Activated CD4-positive, alpha-beta memory T cell treated with anti-CD3 and anti-CD28 coated beads for 36 hours (primary cell): ENCODE results near the gene LCN12. TPM values are rescaled to one million over a fixed set of nuclear protein-coding genes. Genes with fewer than 3 reads are reported as not detected.
A peak's percentile ranks its signal among the peaks of the same experiment; 100 is the strongest.

Experiments
- CTCF ChIA-PET: fragments of 350-600 bp; sonication (Branson Sonifier 250); formaldehyde crosslinking; loops from one replicate; lab custom pipeline; 2021; ENCODE audit warnings: antibody characterized with exemption, inconsistent platforms; lab: Charles Lee
- POLR2A ChIA-PET: fragments of 350-600 bp; sonication (Branson Sonifier 250); formaldehyde crosslinking; loops from one replicate; lab custom pipeline; 2021; ENCODE audit warnings: antibody characterized with exemption; lab: Charles Lee
- DNase-seq: peaks from one replicate; pipeline ENCODE4 v3.0.0-alpha.2; 2020
- H3K27ac Mint-ChIP-seq: one replicate; pipeline ENCODE4 v1.8.0; 2021; ENCODE audit warnings: mixed read lengths
- H3K27me3 Mint-ChIP-seq: one replicate; pipeline ENCODE4 v1.8.0; 2021; ENCODE audit warnings: mixed read lengths
- H3K36me3 Mint-ChIP-seq: one replicate; pipeline ENCODE4 v1.8.0; 2021; ENCODE audit warnings: mixed read lengths
- H3K4me1 Mint-ChIP-seq: one replicate; pipeline ENCODE4 v1.8.0; 2021; ENCODE audit warnings: low read depth, mixed read lengths
- H3K4me3 Mint-ChIP-seq: one replicate; pipeline ENCODE4 v1.8.0; 2021; ENCODE audit warnings: mild to moderate bottlenecking, mixed read lengths
- H3K9me3 Mint-ChIP-seq: one replicate; pipeline ENCODE4 v1.8.0; 2021; ENCODE audit warnings: mixed read lengths
- intact Hi-C: fragments of 100-400 bp; cut with micrococcal nuclease; formaldehyde crosslinking; loops from one replicate; pipeline ENCODE4 v1.15.1; 2023
- total RNA-seq, 2 experiments: library from RNA; stranded (reverse); gene quantifications; one replicate each; pipeline ENCODE4 v1.2.3, GENCODE V29; 2021

LCN12 gene
- total RNA-seq, 2 experiments from 2014 or later, result 1.6 to 2.1 TPM

- Mint-ChIP-seq H3K27me3 (no peaks in the 10 kb centered on the region), H3K36me3 (peaks cover 19% of the 10 kb centered on the region), H3K4me1 (peaks cover 27% of the 10 kb centered on the region), H3K4me3 (no peak overlapping the region), H3K9me3 (no peaks in the 10 kb centered on the region), H3K27ac (peak overlapping the region; percentile 51)
- ChIA-PET CTCF (interaction anchor here (0.6 to 0.7 kb wide), 3 partner anchors 82 to 902 kb away, joined by 3 to 4 read pairs (median 3); no protein-coding TSS in a partner anchor), POLR2A (interaction anchor here (0.8 kb wide), 1 partner anchor 14 kb away, joined by 3 read pairs; no protein-coding TSS in a partner anchor)
- DNase-seq, result no peak
- intact Hi-C loops, result no loop called here
Observed at GRCh38 chr9:136930014-136930413, 22.1 kb upstream of the LCN12 start.

GRCh38 chr9:136931611-136932130 is 20.4 kb upstream of the LCN12 start:
- Mint-ChIP-seq H3K4me3 (no peak overlapping the region), H3K36me3 (peaks cover 21% of the 10 kb centered on the region), H3K27me3 (no peaks in the 10 kb centered on the region)

DNA sequence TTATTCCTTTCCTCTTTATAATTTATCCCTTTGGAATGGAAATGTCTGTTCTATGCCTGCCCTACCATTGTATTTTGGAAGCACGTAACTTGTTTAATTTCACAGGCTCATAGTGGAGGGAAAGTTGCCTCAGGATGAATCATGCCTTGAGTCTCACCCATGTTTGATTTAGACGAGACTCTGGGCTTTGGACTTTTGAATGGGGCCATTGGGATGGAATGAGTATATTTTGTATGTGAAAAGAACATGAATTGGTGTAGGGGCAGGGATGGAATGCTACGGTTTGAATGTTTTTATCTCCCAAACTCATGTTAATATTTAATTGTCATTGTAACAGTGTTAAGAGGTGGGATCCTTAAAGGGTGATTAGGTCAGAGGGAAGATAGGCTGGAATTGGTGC is 17.8 kb upstream of the LCN12 start:
- POLR2A ChIA-PET, result interaction anchor here (0.7 to 1.0 kb wide), 2 partner anchors 26 to 54 kb away, joined by 3 read pairs; no protein-coding TSS in a partner anchor
- Mint-ChIP-seq H3K36me3 (peaks cover 24% of the 10 kb centered on the region), H3K4me1 (peaks cover 20% of the 10 kb centered on the region), H3K9me3 (no peaks in the 10 kb centered on the region), H3K27ac (no peak overlapping the region), H3K27me3 (no peaks in the 10 kb centered on the region), H3K4me3 (no peak overlapping the region)
- no peak for DNase-seq
- CTCF ChIA-PET, result no interaction called here
- intact Hi-C loops, result no loop called here

More at GRCh38 chr9:136931611-136932130, 20.4 kb upstream of the LCN12 start:
- H3K4me1 Mint-ChIP-seq, result peaks cover 27% of the 10 kb centered on the region
- DNase-seq, result no peak
- H3K27ac Mint-ChIP-seq, result peak overlapping the region; percentile 73
- CTCF ChIA-PET, result interaction anchor here (0.9 to 1.7 kb wide), 3 partner anchors 13 to 104 kb away, joined by 3 to 7 read pairs (median 5); partner anchors contain the start of genes C8G and FBXW5
- intact Hi-C loops, result loop anchor here (2.0 kb wide), 1 partner anchor 29 kb away; no protein-coding TSS in a partner anchor
- no peaks in the 10 kb centered on the region for H3K9me3 Mint-ChIP-seq
- POLR2A ChIA-PET, result interaction anchor here (0.9 kb wide), 1 partner anchor 29 kb away, joined by 3 read pairs; no protein-coding TSS in a partner anchor

- no peak overlapping the region for H3K27ac Mint-ChIP-seq
- intact Hi-C loops, result no loop called here
- H3K27me3 Mint-ChIP-seq, result no peaks in the 10 kb centered on the region
- H3K36me3 Mint-ChIP-seq, result peaks cover 24% of the 10 kb centered on the region
- ChIA-PET CTCF (no interaction called here), POLR2A (no interaction called here)
- H3K4me3 Mint-ChIP-seq, result no peak overlapping the region
- no peak for DNase-seq
- no peaks in the 10 kb centered on the region for H3K9me3 Mint-ChIP-seq
- peaks cover 20% of the 10 kb centered on the region for H3K4me1 Mint-ChIP-seq
Observed at GRCh38 chr9:136935651-136936050, 16.4 kb upstream of the LCN12 start.

GRCh38 chr9:136936645-136937170 is 15.4 kb upstream of the LCN12 start:
- POLR2A ChIA-PET, result no interaction called here
- no peak for DNase-seq
- Mint-ChIP-seq H3K9me3 (no peaks in the 10 kb centered on the region), H3K27ac (no peak overlapping the region), H3K4me1 (peaks cover 16% of the 10 kb centered on the region), H3K4me3 (no peak overlapping the region), H3K27me3 (no peaks in the 10 kb centered on the region), H3K36me3 (peaks cover 30% of the 10 kb centered on the region)
- intact Hi-C loops, result no loop called here
- CTCF ChIA-PET, result interaction anchor here (1.8 kb wide), 1 partner anchor 94 kb away, joined by 7 read pairs; the partner anchor contains the start of gene AJM1

DNA sequence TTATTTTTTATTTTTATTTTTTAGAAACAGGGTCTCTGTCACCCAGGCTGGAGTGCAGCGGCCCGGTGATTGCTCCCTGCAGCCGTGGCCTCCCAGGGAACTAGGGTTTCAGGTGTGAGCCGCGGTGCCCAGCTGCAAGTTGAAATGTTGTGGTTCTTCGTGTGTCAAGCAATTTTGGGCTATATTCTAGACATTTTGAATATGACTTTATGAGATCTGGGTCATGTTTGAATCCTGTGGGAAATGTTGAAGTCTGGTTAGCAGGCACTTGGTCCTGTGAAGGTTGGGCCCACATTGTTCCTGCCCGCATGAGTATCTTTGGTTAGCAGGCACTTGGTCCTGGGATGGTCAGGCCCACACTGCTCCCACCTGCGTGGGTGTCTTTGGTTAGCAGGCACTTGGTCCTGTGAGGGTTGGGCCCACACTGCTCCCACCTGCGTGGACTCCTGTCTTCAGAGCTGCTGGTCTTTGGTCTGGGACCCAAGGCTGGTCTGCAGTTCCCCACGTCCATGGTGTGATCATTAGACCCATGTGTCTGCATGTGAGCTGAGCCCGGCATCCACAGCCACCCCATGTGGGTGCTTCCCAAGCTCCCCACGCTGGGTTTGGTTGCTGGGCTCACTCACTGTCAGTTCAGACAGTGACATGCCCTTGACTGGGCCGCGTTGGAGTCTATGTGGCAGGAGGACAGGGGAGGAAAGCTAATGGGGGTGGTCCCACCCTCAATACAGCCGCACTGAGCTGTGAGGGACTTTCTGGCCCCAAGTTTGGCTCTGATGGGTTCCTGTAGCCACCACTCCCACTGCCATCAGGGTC is 14.7 kb upstream of the LCN12 start:
- POLR2A ChIA-PET, result no interaction called here
- CTCF ChIA-PET, result interaction anchor here (1.4 to 1.8 kb wide), 2 partner anchors 95 to 109 kb away, joined by 3 to 7 read pairs; partner anchors contain the start of genes AJM1 and NPDC1
- no peak for DNase-seq
- Mint-ChIP-seq H3K36me3 (peaks cover 32% of the 10 kb centered on the region), H3K9me3 (no peaks in the 10 kb centered on the region), H3K27me3 (no peaks in the 10 kb centered on the region), H3K4me1 (peaks cover 9% of the 10 kb centered on the region), H3K4me3 (no peak overlapping the region), H3K27ac (no peak overlapping the region)
- intact Hi-C loops, result no loop called here

GRCh38 chr9:136939431-136939995 is 12.6 kb upstream of the LCN12 start:
- no peaks in the 10 kb centered on the region for H3K9me3 Mint-ChIP-seq

DNA sequence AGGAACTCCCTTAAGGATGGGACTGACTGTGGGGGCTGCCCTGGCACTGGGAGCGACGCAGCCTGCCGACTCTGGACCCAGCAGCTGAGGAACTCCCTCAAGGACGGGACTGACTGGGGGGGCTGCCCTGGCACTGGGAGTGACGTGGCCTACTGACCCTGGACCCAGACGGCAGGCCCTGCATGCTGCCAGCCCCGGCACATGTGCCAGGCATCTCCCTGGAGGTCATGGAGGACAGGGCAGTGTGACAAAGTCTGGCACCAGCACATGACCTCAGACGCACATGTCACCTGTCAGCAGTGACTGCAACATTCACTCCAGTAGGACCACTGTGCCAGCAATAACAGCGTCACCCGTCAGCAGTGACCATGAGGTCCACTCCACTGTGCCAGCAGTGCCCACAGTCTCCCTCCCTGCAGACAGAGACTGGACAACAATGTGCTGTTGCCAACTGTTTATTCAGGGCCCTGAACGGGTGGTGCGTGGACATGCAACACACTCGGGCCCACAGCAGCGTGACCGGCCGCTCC is 12.0 kb upstream of the LCN12 start:
- Mint-ChIP-seq H3K36me3 (peaks cover 32% of the 10 kb centered on the region), H3K27me3 (no peaks in the 10 kb centered on the region), H3K4me3 (no peak overlapping the region), H3K9me3 (no peaks in the 10 kb centered on the region), H3K4me1 (peaks cover 12% of the 10 kb centered on the region), H3K27ac (no peak overlapping the region)
- ChIA-PET POLR2A (no interaction called here), CTCF (interaction anchor here (0.6 kb wide), 1 partner anchor 181 kb away, joined by 3 read pairs; no protein-coding TSS in a partner anchor)
- intact Hi-C loops, result loop anchor here (10.0 kb wide), 1 partner anchor 95 kb away; the partner anchor contains the start of gene FUT7
- DNase-seq, result no peak

More at GRCh38 chr9:136939431-136939995, 12.6 kb upstream of the LCN12 start:
- H3K27ac Mint-ChIP-seq, result no peak overlapping the region
- no peak overlapping the region for H3K4me3 Mint-ChIP-seq
- H3K4me1 Mint-ChIP-seq, result peaks cover 8% of the 10 kb centered on the region
- DNase-seq, result no peak
- CTCF ChIA-PET, result interaction anchor here (1.2 kb wide), 1 partner anchor 97 kb away, joined by 5 read pairs; the partner anchor contains the start of gene AJM1
- H3K27me3 Mint-ChIP-seq, result no peaks in the 10 kb centered on the region
- intact Hi-C loops, result no loop called here
- POLR2A ChIA-PET, result no interaction called here
- peaks cover 32% of the 10 kb centered on the region for H3K36me3 Mint-ChIP-seq

GRCh38 chr9:136940526-136941230 is 11.4 kb upstream of the LCN12 start:
- Mint-ChIP-seq H3K9me3 (no peaks in the 10 kb centered on the region), H3K4me3 (no peak overlapping the region), H3K27ac (no peak overlapping the region), H3K27me3 (no peaks in the 10 kb centered on the region), H3K4me1 (peaks cover 12% of the 10 kb centered on the region), H3K36me3 (peaks cover 32% of the 10 kb centered on the region)
- intact Hi-C loops, result loop anchor here (10.0 kb wide), 1 partner anchor 94 kb away; the partner anchor contains the start of gene FUT7
- ChIA-PET CTCF (interaction anchor here (0.6 kb wide), 1 partner anchor 182 kb away, joined by 3 read pairs; no protein-coding TSS in a partner anchor), POLR2A (no interaction called here)
- no peak for DNase-seq

DNA sequence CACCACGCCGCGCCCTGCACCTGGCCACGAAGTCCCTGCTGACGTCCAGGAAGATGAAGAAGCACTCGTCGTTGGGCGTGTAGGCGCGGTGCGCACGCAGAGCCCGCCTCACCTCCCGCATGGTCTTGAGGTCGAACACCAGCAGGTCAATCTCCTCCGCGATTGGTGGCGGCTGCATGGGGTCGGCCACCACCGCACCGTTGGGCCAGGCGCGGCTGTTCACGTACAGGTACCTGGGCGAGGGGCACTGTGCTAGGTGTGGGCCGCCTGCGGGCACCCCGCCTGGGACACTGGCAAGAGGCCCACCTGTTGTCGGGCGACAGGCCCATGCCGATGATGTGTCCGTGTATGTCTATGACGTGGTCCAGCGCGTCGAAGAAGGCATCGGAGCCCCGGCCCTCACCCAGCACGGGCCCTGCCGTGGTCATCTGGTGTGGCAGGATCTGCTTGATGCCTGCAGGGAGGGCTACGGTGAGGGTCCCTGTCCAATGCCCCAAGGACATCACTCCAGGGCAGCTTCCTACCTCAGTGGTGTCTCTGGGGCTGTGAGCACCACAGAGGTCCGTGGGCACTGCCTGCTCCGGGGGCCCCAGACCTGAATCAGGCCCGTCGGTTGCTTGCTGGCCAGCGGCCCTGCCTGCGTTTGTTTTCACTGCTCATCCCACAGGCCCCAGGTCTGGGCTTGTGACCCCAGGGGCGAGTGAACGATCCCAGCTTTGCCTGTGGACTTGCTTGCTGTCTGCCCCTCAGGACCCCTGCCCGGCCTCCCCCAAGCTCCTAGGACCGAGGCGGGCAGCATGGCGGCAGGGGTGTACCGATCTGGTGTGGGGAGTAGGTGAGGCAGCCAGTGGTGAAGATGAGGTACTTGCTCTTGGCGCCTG is 10.6 kb upstream of the LCN12 start:
- Mint-ChIP-seq H3K4me1 (peaks cover 12% of the 10 kb centered on the region), H3K27me3 (no peaks in the 10 kb centered on the region), H3K36me3 (peaks cover 32% of the 10 kb centered on the region), H3K9me3 (no peaks in the 10 kb centered on the region), H3K27ac (peak overlapping the region; percentile 10), H3K4me3 (no peak overlapping the region)
- ChIA-PET CTCF (no interaction called here), POLR2A (no interaction called here)
- intact Hi-C loops, result loop anchor here (10.0 kb wide), 1 partner anchor 93 kb away; the partner anchor contains the start of gene FUT7
- DNase-seq, result no peak
